Measurements from ENCODE around the gene CD244. TPM values are rescaled to one million over a fixed set of nuclear protein-coding genes. Genes with fewer than 3 reads are reported as not detected.
A peak's percentile ranks its signal among the peaks of the same experiment; 100 is the strongest.
"Not testable (repeated sequence)": the region's sequence is repeated elsewhere in the genome, so short reads cannot be mapped to it uniquely, and the experiment has no call there.

CD244 gene, protein sequence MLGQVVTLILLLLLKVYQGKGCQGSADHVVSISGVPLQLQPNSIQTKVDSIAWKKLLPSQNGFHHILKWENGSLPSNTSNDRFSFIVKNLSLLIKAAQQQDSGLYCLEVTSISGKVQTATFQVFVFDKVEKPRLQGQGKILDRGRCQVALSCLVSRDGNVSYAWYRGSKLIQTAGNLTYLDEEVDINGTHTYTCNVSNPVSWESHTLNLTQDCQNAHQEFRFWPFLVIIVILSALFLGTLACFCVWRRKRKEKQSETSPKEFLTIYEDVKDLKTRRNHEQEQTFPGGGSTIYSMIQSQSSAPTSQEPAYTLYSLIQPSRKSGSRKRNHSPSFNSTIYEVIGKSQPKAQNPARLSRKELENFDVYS
- 0.70 TPM for total RNA-seq
- long read RNA-seq, partial matches to known transcripts: 0 of 1 reads
- long read RNA-seq, other reads (novel, unspliced or antisense): 1 of 1 reads

DNA sequence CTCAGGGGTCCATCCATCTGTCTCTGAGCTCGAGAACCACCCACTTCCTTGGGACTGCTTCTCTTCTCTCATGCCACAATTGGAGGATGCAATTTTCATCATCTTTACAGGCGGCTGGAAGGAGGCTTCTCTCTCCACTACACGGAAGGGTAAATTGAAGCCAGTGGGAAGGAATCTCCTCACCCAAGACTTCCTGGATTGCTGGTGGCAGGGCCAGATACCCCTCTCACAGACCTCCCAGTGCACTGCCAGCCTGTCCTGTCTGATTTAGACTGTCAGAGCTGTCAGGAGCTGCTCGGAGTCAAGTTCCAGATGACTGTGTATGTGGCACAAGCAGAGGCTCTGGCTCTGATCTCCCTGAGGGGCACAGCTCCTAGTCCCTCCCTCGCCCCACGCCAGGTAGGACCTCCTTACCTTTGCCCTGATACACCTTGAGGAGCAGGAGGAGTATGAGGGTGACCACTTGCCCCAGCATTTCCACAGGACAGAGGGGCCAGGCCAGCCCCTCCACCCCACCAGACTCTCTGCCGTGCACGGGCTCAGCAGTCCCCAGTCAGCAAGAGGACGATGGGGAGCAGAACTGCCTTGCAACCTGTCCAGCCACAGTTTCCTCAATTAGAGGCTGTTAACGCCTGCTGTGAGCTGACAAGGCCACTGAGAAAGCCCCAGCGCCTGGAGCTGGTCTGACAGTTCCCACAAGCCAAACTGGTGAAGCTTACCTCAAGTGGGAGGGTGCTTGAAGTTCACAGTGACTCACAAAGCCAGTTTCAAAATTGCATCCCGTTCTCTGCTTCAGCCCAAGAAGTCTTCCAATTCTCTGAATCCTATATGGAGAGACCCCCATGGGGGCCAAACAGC is at the start of gene CD244:
Gene CD244, minus strand, starts transcription at position 685 of the 858 bp plus-strand sequence. Its CDS starts 210 bp downstream, at position 475.
- DNase-seq (ENCODE audit: missing footprints): peak; percentile 75
- ATAC-seq: peak; percentile 63
- intact Hi-C loops (cut with DNase I): no loop called here

DNA sequence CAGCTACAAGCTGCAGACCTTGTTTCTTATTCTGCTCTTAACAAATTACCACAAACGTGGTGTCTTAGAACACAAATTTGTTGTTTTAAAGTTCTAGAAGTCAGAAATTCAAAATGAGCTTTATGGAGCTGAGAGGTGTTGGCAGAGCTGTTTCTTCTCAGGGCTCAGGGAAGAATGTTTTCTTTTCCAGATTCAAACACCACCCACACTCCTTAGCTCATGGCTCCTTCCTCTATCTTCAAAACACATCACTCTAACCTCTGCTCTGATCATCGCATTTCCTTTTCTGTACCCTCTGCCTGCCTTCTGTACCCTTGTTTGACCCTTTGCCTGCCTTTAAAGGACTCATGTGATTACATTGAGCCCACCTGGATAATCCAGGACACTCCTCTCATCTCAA is 49.2 kb upstream of the CD244 start:
- no peak for ATAC-seq
- no peak for DNase-seq (ENCODE audit: missing footprints)
- intact Hi-C loops (cut with DNase I): no loop called here

DNA sequence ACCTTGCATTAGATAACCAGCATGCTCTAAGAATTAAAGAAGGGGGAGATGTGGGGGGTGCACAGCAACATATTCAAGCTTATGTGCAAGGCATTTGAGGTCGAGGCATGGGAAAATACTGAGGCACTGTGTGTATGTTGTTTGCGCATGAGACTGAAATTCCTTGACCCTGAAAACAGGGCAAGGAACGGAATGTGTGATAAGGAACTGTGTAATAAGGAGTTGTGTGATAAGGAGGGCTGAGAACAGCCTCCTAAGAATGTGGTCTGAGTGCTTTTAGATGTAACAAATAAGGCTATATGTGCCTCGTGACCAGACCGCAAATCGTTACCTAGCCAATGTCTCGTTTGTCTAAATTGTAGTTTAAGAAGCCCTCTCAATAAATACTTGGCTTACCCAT is 48.8 kb upstream of the CD244 start:
- DNase-seq (ENCODE audit: missing footprints) (no peak), ATAC-seq (no peak)
- intact Hi-C loops (cut with DNase I): no loop called here

DNA sequence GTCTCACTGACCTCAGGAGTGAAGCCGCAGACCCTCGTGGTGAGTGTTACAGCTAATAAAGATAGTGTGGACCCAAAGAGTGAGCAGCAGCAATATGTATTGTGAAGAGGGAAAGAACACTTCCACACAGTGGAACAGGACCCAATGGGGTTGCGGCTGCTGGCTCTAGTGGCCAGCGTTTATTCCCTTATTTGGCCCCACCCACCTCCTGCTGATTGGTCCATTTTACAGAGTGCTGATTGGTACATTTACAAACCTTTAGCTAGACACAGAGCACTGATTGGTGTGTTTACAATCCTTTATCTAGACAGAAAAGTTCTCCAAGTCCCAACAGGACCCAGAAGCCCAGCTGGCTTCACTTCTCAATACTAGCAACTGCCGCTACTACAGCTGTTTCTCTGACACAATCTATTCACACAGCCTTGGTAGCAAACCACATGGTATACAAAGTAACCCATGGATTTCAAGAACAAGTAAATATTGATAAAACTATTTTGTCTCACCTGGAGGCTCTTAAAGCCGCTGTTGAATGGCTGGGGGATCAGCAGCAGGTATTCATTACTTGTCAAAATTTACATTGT is 47.6 kb upstream of the CD244 start:
- DNase-seq (ENCODE audit: missing footprints) (no peak), ATAC-seq (no peak)
- intact Hi-C loops (cut with DNase I): no loop called here

DNA sequence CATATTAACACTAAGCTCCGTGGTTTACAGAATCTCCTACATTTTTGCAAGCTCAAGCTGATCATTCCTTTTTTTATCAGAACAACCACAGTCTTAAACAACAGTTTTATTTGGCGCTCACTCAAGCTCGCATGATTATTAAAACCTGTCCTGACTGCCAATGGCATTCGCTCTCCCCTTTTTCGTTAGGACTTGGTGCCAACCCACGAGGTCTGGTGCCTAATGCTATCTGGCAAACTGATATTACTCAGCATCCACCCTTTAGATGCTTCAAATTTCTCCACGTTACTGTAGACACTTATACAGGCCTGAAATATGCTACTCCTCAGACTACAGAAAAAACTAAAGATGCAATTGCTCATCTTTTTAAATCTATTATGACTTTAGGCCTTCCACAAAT is 45.3 kb upstream of the CD244 start:
- DNase-seq (ENCODE audit: missing footprints) (no peak), ATAC-seq (peak; percentile 67)
- intact Hi-C loops (cut with DNase I): no loop called here

DNA sequence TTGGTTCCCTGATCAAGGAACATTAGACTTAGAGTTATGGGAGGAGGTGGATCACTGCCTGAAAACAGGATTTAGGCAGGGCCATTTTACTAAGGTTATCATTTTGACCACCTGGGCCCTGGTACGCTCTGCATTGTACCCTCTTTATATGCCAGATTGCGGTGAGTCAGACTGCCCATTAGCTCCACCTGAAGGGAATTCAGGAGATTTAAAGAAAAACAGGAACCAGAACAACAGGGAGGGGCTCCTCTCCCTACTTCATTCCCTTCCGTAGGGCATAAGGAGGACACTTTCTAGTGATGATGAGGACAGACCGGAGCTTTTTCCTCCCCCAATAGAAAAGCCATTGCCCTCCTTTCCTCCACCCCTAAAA is 42.9 kb upstream of the CD244 start:
- no peak for DNase-seq (ENCODE audit: missing footprints)
- intact Hi-C loops (cut with DNase I): no loop called here
- no peak for ATAC-seq

DNA sequence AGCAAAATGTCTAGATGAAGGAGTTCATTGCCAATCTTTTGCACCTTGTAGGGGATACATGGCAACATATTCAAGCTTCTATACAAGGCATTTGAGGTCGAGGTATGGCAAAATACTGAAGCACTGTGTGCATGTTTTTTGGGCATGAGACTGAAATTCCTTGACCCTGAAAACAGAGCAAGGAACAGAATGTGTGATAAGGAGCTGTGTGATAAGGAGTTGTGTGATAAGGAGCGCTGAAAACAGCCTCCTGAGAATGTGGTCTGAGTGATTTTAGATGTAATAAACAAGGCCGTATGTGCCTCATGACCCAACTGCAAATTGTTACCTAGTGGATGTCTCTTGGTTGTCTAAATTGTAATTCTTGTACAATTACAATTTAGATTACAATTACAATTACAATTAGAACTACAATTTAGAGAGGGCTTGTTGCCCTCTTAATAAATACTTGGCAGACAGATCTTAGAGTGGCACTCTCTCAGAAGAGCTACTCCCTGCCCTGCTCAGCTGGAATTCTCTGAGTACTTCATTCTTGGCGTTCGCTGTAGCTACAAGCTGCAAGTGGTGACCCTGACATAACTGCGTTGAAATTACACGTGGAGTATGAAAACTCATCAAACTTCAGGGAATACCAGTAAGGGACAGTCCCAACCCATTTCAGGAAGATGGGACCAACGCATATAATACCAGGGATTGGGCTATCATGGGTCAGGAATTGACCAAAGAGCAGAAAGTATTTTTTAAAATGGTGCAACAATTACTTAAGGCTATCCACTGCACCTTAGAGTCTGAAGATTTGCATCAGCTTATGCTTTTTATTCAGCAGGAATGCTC is 42.3 kb upstream of the CD244 start:
- intact Hi-C loops (cut with DNase I): no loop called here
- no peak for DNase-seq (ENCODE audit: missing footprints)
- ATAC-seq: no peak

DNA sequence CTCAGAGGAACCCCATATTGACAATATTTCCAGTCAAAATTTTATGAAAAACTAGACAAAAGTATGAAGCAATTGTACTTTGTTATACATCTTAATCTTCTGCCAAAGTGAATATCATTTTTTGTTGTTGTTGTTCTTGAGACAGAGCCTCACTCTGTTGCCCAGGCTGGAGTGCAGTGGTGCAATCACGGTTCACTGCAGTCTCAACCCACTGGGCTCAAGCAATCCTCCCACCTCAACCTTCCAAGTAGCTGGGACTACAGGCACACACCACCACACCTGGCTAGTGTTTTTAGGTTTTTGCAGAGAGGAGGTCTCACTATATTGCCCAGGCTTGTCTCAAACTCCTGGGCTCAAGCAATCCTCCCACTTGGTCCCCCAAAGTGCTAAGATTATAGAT is 39.6 kb upstream of the CD244 start:
- ATAC-seq; intact Hi-C loops (cut with DNase I); DNase-seq (ENCODE audit: missing footprints): not testable (repeated sequence)

DNA sequence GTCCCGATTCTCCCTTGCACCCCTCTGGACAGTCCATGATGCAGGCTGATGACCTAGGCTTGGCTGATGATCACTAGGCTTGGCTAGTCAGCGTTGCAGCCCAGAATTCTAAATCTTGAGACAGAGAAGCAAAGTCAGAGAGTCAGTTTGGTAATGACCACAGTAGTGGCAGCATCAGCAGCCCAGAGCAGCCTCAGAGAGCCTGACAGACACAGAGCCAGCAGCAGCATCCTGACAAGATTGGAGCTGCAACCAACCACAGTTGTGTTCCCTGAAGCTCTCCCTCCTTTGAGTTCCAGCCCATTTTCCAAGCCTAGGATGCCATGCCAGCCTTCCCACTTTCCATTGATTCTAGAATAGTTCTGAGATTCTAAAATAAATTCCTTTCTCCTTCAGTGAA is 39.1 kb upstream of the CD244 start:
- ATAC-seq: no peak
- intact Hi-C loops (cut with DNase I): no loop called here
- no peak for DNase-seq (ENCODE audit: missing footprints)

DNA sequence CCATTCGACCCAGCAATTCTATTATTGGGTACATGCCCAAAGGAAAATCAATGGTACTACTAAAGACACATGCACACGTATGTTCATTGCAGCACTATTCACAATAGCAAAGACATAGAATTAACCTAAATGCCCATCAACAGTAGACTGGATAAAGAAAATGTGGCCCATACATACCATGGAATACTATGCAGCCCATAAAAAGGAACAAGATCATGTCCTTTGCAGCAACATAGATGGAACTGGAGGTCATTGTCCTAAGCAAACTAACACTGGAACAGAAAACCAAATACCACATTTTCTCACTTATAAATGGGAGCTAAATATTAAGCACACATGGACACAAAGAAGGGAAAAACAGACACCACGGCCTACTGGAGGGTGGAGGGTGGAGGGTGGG is 38.0 kb upstream of the CD244 start:
- DNase-seq (ENCODE audit: missing footprints); ATAC-seq; intact Hi-C loops (cut with DNase I): not testable (repeated sequence)

DNA sequence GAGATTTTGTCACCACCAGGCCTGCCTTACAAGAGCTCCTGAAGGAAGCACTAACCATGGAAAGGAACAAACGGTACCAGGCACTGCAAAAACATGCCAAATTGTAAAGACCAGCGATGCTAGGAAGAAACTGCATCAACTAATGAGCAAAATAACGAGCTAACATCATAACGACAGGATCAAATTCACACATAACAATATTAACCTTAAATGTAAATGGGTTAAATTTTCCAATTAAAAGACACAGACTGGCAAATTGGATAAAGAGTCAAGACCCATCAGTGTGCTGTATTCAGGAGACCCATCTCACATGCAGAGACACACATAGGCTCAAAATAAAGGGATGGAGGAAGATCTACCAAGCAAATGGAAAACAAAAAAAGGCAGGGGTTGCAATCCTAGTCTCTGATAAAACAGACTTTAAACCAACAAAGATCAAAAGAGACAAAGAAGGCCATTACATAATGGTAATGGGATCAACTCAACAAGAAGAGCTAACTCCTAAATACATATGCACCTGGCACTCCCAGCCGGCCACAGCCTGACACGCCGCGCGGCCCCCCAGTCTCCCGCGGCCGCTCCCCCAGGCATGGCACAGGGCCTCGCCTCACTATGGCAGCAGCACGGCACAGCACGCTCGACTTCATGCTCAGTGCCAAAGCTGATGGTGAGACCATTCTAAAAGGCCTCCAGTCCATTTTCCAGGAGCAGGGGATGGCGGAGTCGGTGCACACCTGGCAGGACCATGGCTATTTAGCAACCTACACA is 31.9 kb upstream of the CD244 start:
- intact Hi-C loops (cut with DNase I); ATAC-seq; DNase-seq (ENCODE audit: missing footprints): not testable (repeated sequence)

DNA sequence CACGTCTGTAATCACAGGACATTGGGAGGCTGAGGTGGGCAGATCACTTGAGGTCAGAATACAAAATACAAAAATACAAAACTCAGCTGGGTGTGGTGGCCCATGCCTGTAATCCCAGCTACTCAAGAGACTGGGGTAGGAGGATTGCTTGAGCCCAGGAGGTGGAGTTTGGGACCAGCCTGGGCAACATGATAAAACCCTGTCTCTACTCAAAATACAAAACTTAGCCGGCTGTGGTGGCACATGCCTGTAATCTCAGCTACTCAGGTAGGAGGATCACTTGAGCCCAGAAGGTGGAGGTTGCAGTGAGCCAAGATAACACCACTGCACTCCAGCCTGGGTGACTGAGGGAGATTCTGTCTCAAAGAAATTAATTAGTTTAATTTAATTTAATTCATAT is 28.8 kb upstream of the CD244 start:
- intact Hi-C loops (cut with DNase I): no loop called here
- DNase-seq (ENCODE audit: missing footprints): no peak
- ATAC-seq: no peak

DNA sequence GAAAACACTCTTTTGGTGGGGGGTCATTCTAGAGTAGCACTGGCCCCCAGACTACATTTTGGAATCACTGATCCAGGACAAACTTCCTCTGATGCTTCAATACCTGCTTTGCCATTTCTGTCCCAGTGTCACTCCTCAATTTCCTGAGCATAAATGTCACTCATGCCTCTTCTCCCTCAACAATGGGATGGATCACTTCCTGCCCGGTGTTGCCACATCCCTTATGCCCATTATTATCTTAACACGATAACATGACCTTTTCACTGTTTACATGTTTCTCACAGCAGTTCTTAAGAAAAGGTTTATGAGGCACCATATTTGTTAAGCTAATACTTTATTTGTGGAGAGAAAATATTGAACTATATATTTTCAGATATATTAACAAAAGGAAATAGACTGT is 26.2 kb upstream of the CD244 start:
- ATAC-seq: no peak
- intact Hi-C loops (cut with DNase I): no loop called here
- no peak for DNase-seq (ENCODE audit: missing footprints)

DNA sequence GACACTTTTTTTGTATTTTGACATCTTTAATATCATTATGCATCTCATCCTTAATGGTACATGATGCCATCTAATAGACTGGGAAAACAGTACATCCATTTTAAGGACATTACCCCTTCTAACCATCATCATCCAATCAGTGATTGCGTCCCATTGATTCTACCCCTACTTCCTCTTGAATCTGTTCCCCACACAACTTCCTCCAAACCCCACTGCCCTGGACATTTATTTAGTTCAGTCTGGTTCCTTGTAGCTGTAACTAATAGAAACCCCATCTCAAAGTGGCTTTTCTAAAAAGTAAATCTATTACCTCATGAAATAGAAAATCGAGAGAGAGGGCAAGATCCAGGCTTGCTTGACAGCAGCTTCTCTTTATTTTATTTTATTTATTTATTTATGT is 24.4 kb upstream of the CD244 start:
- intact Hi-C loops (cut with DNase I): no loop called here
- no peak for DNase-seq (ENCODE audit: missing footprints)
- ATAC-seq: no peak

DNA sequence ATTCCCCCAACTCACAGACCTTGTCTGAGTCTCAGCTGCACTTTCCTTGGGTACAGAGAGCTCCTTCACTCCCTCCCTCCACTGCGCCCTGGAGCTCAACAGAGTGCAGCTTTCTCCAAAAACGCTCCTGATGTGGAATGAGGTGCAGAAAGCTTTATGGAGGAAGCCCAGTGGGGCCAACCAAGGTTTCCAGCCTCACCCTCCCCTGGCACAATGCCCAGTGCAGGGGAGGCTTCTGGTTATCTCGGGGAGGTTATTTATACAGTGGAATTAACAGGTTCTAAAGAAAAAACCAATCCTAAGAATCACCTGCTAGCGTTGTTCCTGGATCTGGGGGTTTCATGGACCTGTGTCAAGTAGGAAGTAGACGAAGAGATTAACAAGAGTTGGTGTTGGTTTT is 22.4 kb upstream of the CD244 start, which contains the start of gene ITLN1:
Gene ITLN1, minus strand, starts transcription at position 139 of the 400 bp plus-strand sequence. CDS start 303 bp downstream, outside the sequence.
- DNase-seq (ENCODE audit: missing footprints) (no peak), ATAC-seq (no peak)
- intact Hi-C loops (cut with DNase I): no loop called here

DNA sequence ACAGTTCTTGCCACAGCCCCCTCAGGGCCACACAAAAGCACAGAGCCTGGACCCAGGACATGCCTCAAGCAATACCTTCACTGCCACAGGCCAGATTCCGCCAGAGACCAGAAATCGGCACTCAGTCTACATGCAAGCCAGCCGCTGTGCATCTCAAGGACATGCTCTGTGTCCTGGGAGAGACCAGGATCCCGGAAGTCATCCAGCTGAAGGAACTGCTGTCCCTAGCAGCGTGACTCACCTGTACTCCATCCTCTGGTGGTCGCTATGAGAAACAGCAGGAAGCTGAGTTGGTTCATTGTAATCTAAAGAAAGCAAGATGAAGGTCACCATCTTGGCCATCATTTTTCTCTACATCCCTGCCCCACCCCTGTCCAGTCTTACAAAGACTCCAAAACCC is 21.9 kb upstream of the CD244 start:
- DNase-seq (ENCODE audit: missing footprints) (no peak), ATAC-seq (no peak)
- intact Hi-C loops (cut with DNase I): no loop called here

DNA sequence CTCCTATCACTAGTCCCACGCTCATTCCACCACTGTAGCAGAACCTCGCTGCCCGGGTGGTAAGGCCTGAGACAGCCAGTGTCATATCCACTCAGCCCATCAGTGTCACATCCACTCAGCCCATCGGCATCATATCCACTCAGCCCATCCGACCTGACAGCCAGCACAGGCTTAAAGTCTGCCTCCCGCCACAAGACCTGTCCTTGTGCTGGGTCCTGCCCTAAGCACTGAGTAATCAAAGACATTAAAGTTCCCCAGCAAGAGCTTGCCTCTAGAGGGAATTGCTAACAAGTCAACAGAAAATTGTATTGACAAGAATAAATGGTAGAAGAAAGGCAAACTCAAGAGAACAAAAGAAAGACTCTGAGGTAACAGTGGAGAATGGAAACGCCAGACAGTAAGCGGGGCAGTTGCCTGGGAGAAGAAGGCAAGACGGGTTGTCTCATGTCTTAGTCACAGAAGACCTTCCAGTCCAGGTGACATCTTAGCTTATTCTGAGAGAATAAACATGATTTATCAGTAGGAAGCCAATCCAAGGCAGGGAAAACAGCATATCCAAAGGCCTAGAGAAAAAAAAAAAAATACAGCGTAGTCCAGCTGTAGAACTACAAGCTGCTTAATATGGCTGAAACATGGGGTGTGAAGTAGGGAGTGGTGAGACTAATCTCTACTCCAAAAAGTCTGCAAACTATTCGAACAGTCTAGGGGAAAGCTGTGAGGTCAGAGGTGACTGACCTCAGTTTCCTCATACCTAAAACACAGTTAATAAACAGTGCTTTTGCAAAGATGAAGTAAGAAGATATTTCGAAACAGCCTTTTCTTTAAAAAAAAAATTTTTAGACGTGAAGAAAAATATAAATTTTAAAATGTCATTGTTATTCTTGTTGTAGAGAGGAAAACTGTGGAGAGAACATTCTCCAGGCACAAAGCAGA is 21.2 kb upstream of the CD244 start:
- DNase-seq (ENCODE audit: missing footprints): no peak
- no peak for ATAC-seq
- intact Hi-C loops (cut with DNase I): no loop called here

All from Right ventricle myocardium inferior (tissue), 1 donor.